ENCODE results near the gene C11orf24.

- TF ChIP-seq CTCF (IDR thresholded peaks at IDR 0.05) (no peak), POLR2A (IDR thresholded peaks at IDR 0.05) (no peak)
Measured at GRCh38 chr11:68226421-68226820, 45.4 kb downstream of the C11orf24 start.

Data from right lobe of liver (tissue), 4 donors.